ENCODE results near the gene ZMIZ1.
"Not testable (repeated sequence)": the region's sequence is repeated elsewhere in the genome, so short reads cannot be mapped to it uniquely, and the experiment has no call there.

Gene ZMIZ1

GRCh38 chr10:79274279-79275104, 205.7 kb downstream of the ZMIZ1 start:
- no peak for FAIRE-seq

- FAIRE-seq = no peak
These were observed 206.3 kb downstream of the ZMIZ1 start for GRCh38 chr10:79275105-79275430.

- FAIRE-seq = no peak
These were observed 206.7 kb downstream of the ZMIZ1 start for GRCh38 chr10:79275431-79275851.

GRCh38 chr10:79277579-79278269, 209.0 kb downstream of the ZMIZ1 start:
- no peak for FAIRE-seq

GRCh38 chr10:79279047-79279446, 210.3 kb downstream of the ZMIZ1 start:
- FAIRE-seq = not testable (repeated sequence)

- FAIRE-seq = no peak
These were observed 212.2 kb downstream of the ZMIZ1 start for GRCh38 chr10:79280956-79281355.

- FAIRE-seq = no peak
These were observed 213.6 kb downstream of the ZMIZ1 start for GRCh38 chr10:79282388-79282787.

- no peak for FAIRE-seq
These were observed 214.8 kb downstream of the ZMIZ1 start for GRCh38 chr10:79283616-79284015.

GRCh38 chr10:79284158-79284871, 215.5 kb downstream of the ZMIZ1 start:
- FAIRE-seq = no peak

- no peak for FAIRE-seq
These were observed 216.8 kb downstream of the ZMIZ1 start for GRCh38 chr10:79285315-79286197.

GRCh38 chr10:79286318-79286951, 217.7 kb downstream of the ZMIZ1 start:
- no peak for FAIRE-seq

- FAIRE-seq = no peak
These were observed 219.4 kb downstream of the ZMIZ1 start for GRCh38 chr10:79287973-79288723.

GRCh38 chr10:79289801-79290200, 221.0 kb downstream of the ZMIZ1 start:
- no peak for FAIRE-seq

GRCh38 chr10:79292026-79292766, 223.4 kb downstream of the ZMIZ1 start:
- FAIRE-seq = no peak

GRCh38 chr10:79292891-79293746, 224.4 kb downstream of the ZMIZ1 start:
- FAIRE-seq = no peak

GRCh38 chr10:79293841-79294581, 225.2 kb downstream of the ZMIZ1 start:
- FAIRE-seq = no peak

GRCh38 chr10:79295563-79295962, 226.8 kb downstream of the ZMIZ1 start:
- FAIRE-seq = no peak

- FAIRE-seq = no peak
These were observed 227.7 kb downstream of the ZMIZ1 start for GRCh38 chr10:79296431-79296830.
